ENCODE measurements around the gene GMNN.

GRCh38 chr6:24807584-24807983 is 32.8 kb downstream of the GMNN start:
- TF ChIP-seq CTCF (IDR thresholded peaks at IDR 0.05; ENCODE audit: insufficient read depth, low read length, poor library complexity, severe bottlenecking) = no peak
- no peak for TF ChIP-seq EZH2phosphoT487 (conservative IDR thresholded peaks at IDR 0.05; ENCODE audit: low read length)
